HEK293 (cell line): ENCODE data around the gene SLC38A8.

Experiments
- CTCF ChIA-PET: fragments of 350-600 bp; formaldehyde crosslinking; extraction: SDS; loops from one replicate; lab custom pipeline; 2021; ENCODE audit warnings: antibody characterized with exemption; lab: Yijun Ruan, JAX
- POLR2A ChIA-PET: fragments of 300-600 bp; formaldehyde crosslinking; extraction: SDS; loops from one replicate; lab custom pipeline; 2020; ENCODE audit warnings: antibody characterized with exemption, inconsistent platforms; lab: Yijun Ruan, JAX
- H3K27ac ChIP-seq: fragments of 200-500 bp; sonication (Bioruptor generic); 2 replicates; pipeline ENCODE4 v1.5.1; 2014; ENCODE audit warnings: low read depth, low read length, control low read depth, inconsistent platforms; ENCODE audit errors: extremely low read depth
- H3K36me3 ChIP-seq, 2 experiments: fragments of 200-500 bp in 1 of 2; sonication (Bioruptor generic) in 1 of 2; 1 replicate in 1 of 2; 2 replicates in 1 of 2; pipeline ENCODE4 v1.5.1; 2014 to 2017; ENCODE audit warnings: inconsistent platforms in 2 of 2, low read length in 2 of 2; ENCODE audit not compliant: control insufficient read depth in 2 of 2, insufficient read depth in 1 of 2
- H3K4me1 ChIP-seq: fragments of 200-500 bp; sonication (Bioruptor generic); 2 replicates; pipeline ENCODE4 v1.5.1; 2014; ENCODE audit warnings: mild to moderate bottlenecking, low read length, inconsistent platforms; ENCODE audit not compliant: control insufficient read depth, insufficient read depth
- H3K4me3 ChIP-seq: 2 replicates; pipeline ENCODE4 v1.5.1; 2011; ENCODE audit warnings: low read depth, mild to moderate bottlenecking, control low read depth, low read length, moderate library complexity
- H3K9me3 ChIP-seq: fragments of 200-500 bp; sonication (Bioruptor generic); 2 replicates; pipeline ENCODE4 v1.5.1; 2014; ENCODE audit warnings: low read depth, low read length, inconsistent platforms; ENCODE audit not compliant: control insufficient read depth, insufficient read depth
- GLIS2 ChIP-seq: fragments of 450-650 bp; formaldehyde crosslinking; IDR thresholded peaks from 2 replicates; pipeline ENCODE4 v1.5.1; 2016; ENCODE audit warnings: missing biosample characterization, missing genetic modification characterization
- MYNN ChIP-seq: fragments of 450-650 bp; formaldehyde crosslinking; IDR thresholded peaks from 2 replicates; pipeline ENCODE4 v1.5.1; 2016; ENCODE audit warnings: missing biosample characterization, missing genetic modification characterization, borderline replicate concordance
- PRDM4 ChIP-seq: fragments of 450-650 bp; formaldehyde crosslinking; IDR thresholded peaks from 2 replicates; pipeline ENCODE4 v1.5.1; 2017; ENCODE audit warnings: missing biosample characterization, missing genetic modification characterization
- SCRT2 ChIP-seq: fragments of 450-650 bp; formaldehyde crosslinking; IDR thresholded peaks from 2 replicates; pipeline ENCODE4 v1.5.1; 2016; ENCODE audit warnings: missing biosample characterization, missing genetic modification characterization
- SETDB1 ChIP-seq: IDR thresholded peaks from one replicate; pipeline ENCODE4 v1.6.1; 2017; ENCODE audit warnings: mild to moderate bottlenecking, low read length, moderate library complexity, mixed read lengths; ENCODE audit not compliant: insufficient read length
- SP2 ChIP-seq: fragments of 450-650 bp; formaldehyde crosslinking; IDR thresholded peaks from 2 replicates; pipeline ENCODE4 v1.5.1; 2016; ENCODE audit warnings: missing biosample characterization, missing genetic modification characterization
- TRIM28 ChIP-seq: IDR thresholded peaks from 2 replicates; pipeline ENCODE4 v1.6.1; 2011; ENCODE audit warnings: low read length, control low read depth, borderline replicate concordance
- ZBTB17 ChIP-seq: fragments of 450-650 bp; formaldehyde crosslinking; IDR thresholded peaks from 2 replicates; pipeline ENCODE4 v1.5.1; 2016; ENCODE audit warnings: missing biosample characterization, missing genetic modification characterization
- ZFP37 ChIP-seq: fragments of 450-650 bp; formaldehyde crosslinking; IDR thresholded peaks from 2 replicates; pipeline ENCODE4 v1.5.1; 2016; ENCODE audit warnings: missing biosample characterization, missing genetic modification characterization
- ZNF133 ChIP-seq: fragments of 450-650 bp; formaldehyde crosslinking; IDR thresholded peaks from 2 replicates; pipeline ENCODE4 v1.5.1; 2016; ENCODE audit warnings: missing biosample characterization, missing genetic modification characterization
- ZNF184 ChIP-seq: fragments of 450-650 bp; IDR thresholded peaks from 2 replicates; pipeline ENCODE4 v1.5.1; 2018; ENCODE audit warnings: missing biosample characterization, mild to moderate bottlenecking, missing genetic modification characterization
- ZNF2 ChIP-seq: fragments of 450-650 bp; formaldehyde crosslinking; IDR thresholded peaks from 2 replicates; pipeline ENCODE4 v1.5.1; 2016; ENCODE audit warnings: missing biosample characterization, missing genetic modification characterization
- ZNF350 ChIP-seq: fragments of 450-650 bp; formaldehyde crosslinking; IDR thresholded peaks from 2 replicates; pipeline ENCODE4 v1.5.0; 2017; ENCODE audit warnings: missing biosample characterization, mild to moderate bottlenecking, missing genetic modification characterization
- ZNF391 ChIP-seq: fragments of 450-650 bp; formaldehyde crosslinking; IDR thresholded peaks from 2 replicates; pipeline ENCODE4 v1.5.1; 2016; ENCODE audit warnings: low read depth, missing biosample characterization, missing genetic modification characterization, borderline replicate concordance
- ZNF398 ChIP-seq: fragments of 450-650 bp; formaldehyde crosslinking; IDR thresholded peaks from 2 replicates; pipeline ENCODE4 v1.5.1; 2017; ENCODE audit warnings: missing biosample characterization, missing genetic modification characterization
- ZNF416 ChIP-seq: fragments of 450-650 bp; formaldehyde crosslinking; IDR thresholded peaks from 2 replicates; pipeline ENCODE4 v1.5.1; 2016; ENCODE audit warnings: missing biosample characterization, missing genetic modification characterization
- ZNF488 ChIP-seq: fragments of 450-650 bp; formaldehyde crosslinking; IDR thresholded peaks from 2 replicates; pipeline ENCODE4 v1.5.1; 2016; ENCODE audit warnings: missing biosample characterization, missing genetic modification characterization
- ZNF521 ChIP-seq: fragments of 450-650 bp; formaldehyde crosslinking; IDR thresholded peaks from 2 replicates; pipeline ENCODE4 v1.5.1; 2017; ENCODE audit warnings: missing biosample characterization, mild to moderate bottlenecking, missing genetic modification characterization
- ZNF585B ChIP-seq: fragments of 450-650 bp; formaldehyde crosslinking; IDR thresholded peaks from 2 replicates; pipeline ENCODE4 v1.5.1; 2016; ENCODE audit warnings: missing biosample characterization, missing genetic modification characterization
- ZNF664 ChIP-seq: fragments of 450-650 bp; formaldehyde crosslinking; IDR thresholded peaks from 2 replicates; pipeline ENCODE4 v1.5.1; 2016; ENCODE audit warnings: missing biosample characterization, missing genetic modification characterization
- ZNF768 ChIP-seq: fragments of 450-650 bp; formaldehyde crosslinking; IDR thresholded peaks from 2 replicates; pipeline ENCODE4 v1.5.1; 2018; ENCODE audit warnings: missing biosample characterization, mild to moderate bottlenecking, missing genetic modification characterization
- ZNF791 ChIP-seq: fragments of 450-650 bp; formaldehyde crosslinking; IDR thresholded peaks from 2 replicates; pipeline ENCODE4 v1.5.1; 2016; ENCODE audit warnings: missing biosample characterization, missing genetic modification characterization

Gene SLC38A8

GRCh38 chr16:84040823-84041820, 1.5 kb downstream of the SLC38A8 start:
- POLR2A ChIA-PET = interaction anchor here (1.2 kb wide), 1 partner anchor 42 kb away, joined by 3 read pairs; no protein-coding TSS in a partner anchor

GRCh38 chr16:84040226-84040822, 2.3 kb downstream of the SLC38A8 start:
- CTCF ChIA-PET = interaction anchor here (0.9 to 2.1 kb wide), 2 partner anchors 84 to 220 kb away, joined by 3 to 11 read pairs; no protein-coding TSS in a partner anchor

More at GRCh38 chr16:84040823-84041820, 1.5 kb downstream of the SLC38A8 start:
- peaks cover 7% of the 10 kb centered on the region for H3K4me1 ChIP-seq
- CTCF ChIA-PET = interaction anchor here (0.8 to 3.7 kb wide), 6 partner anchors 16 to 221 kb away, joined by 3 to 21 read pairs (median 4); no protein-coding TSS in a partner anchor
- H3K9me3 ChIP-seq = no peaks in the 10 kb centered on the region
- no peaks in the 10 kb centered on the region for H3K36me3 ChIP-seq
- no peak overlapping the region for H3K4me3 ChIP-seq
- no peak overlapping the region for H3K27ac ChIP-seq
- TF ChIP-seq ZBTB17 (no peak), ZFP37 (tag by site-specific recombination) (no peak), ZNF488 (tag by site-specific recombination) (no peak), SP2 (tag by site-specific recombination) (no peak), PRDM4 (tag by site-specific recombination) (no peak)

More at GRCh38 chr16:84040226-84040822, 2.3 kb downstream of the SLC38A8 start:
- Histone ChIP-seq H3K4me3 (no peak overlapping the region), H3K4me1 (peaks cover 7% of the 10 kb centered on the region), H3K27ac (no peak overlapping the region), H3K9me3 (no peaks in the 10 kb centered on the region), H3K36me3 (no peaks in the 10 kb centered on the region)
- TF ChIP-seq ZNF133 (tag by site-specific recombination) = no peak
- no peak for TF ChIP-seq ZNF350 (tag by site-specific recombination)
- TF ChIP-seq TRIM28 = no peak
- TF ChIP-seq ZNF2 (tag by site-specific recombination) = no peak
- TF ChIP-seq ZNF664 (tag by site-specific recombination) = no peak
- TF ChIP-seq SETDB1 = no peak
- TF ChIP-seq MYNN (tag by site-specific recombination) = no peak
- TF ChIP-seq GLIS2 = no peak
- no peak for TF ChIP-seq ZNF768 (tag by site-specific recombination)
- TF ChIP-seq ZNF184 (tag by site-specific recombination) = no peak
- no peak for TF ChIP-seq ZNF416 (tag by site-specific recombination)
- no peak for TF ChIP-seq ZNF391
- TF ChIP-seq ZNF398 (tag by site-specific recombination) = no peak
- no peak for TF ChIP-seq ZNF521
- no peak for TF ChIP-seq ZNF791
- TF ChIP-seq SCRT2 (tag by site-specific recombination) = no peak
- TF ChIP-seq ZNF585B (tag by site-specific recombination) = no peak
- POLR2A ChIA-PET = interaction anchor here (1.2 kb wide), 1 partner anchor 42 kb away, joined by 3 read pairs; no protein-coding TSS in a partner anchor
